Right ventricle myocardium inferior (tissue), 1 donor: Measurements from ENCODE around the gene GOLGA5. TPM values are rescaled to one million over a fixed set of nuclear protein-coding genes. Genes with fewer than 3 reads are reported as not detected.
"Not testable (repeated sequence)": the region's sequence is repeated elsewhere in the genome, so short reads cannot be mapped to it uniquely, and the experiment has no call there.

Source experiments
- ATAC-seq: fragments of 200-7000 bp; cut with Tn5 transposase; one replicate; pipeline ENCODE4 v1.9.1; 2020; ENCODE audit warnings: mild to moderate bottlenecking, moderate library complexity
- DNase-seq: peaks from one replicate; pipeline ENCODE4 v3.0.0; 2021; ENCODE audit errors: missing footprints
- intact Hi-C: fragments of 100-400 bp; cut with DNase I; formaldehyde crosslinking; loops from one replicate; pipeline ENCODE4 v1.11.0; 2022
- long read RNA-seq: library from polyadenylated mRNA; unstranded; transcript quantifications from one replicate; pipeline ENCODE4 v2.0.0, GENCODE V29; 2021
- total RNA-seq: library from RNA; stranded (reverse); fragmentation: NEBNext Ultra II Directional; extraction: Animal tissue kit (Norgen Biotek cat#: 25700); gene quantifications from one replicate; pipeline ENCODE4 v1.2.1, GENCODE V29; 2021
- donor health status: DM: no; HTN: yes; CAD: no; lungs with severe emphysema.

The GOLGA5 gene, protein sequence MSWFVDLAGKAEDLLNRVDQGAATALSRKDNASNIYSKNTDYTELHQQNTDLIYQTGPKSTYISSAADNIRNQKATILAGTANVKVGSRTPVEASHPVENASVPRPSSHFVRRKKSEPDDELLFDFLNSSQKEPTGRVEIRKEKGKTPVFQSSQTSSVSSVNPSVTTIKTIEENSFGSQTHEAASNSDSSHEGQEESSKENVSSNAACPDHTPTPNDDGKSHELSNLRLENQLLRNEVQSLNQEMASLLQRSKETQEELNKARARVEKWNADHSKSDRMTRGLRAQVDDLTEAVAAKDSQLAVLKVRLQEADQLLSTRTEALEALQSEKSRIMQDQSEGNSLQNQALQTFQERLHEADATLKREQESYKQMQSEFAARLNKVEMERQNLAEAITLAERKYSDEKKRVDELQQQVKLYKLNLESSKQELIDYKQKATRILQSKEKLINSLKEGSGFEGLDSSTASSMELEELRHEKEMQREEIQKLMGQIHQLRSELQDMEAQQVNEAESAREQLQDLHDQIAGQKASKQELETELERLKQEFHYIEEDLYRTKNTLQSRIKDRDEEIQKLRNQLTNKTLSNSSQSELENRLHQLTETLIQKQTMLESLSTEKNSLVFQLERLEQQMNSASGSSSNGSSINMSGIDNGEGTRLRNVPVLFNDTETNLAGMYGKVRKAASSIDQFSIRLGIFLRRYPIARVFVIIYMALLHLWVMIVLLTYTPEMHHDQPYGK
- total RNA-seq = 18.9 TPM
- long read RNA-seq, transcript GOLGA5-201 (13 exons, 2,969 nt) = major isoform, 18 of 22 reads
- long read RNA-seq, partial matches to known transcripts = 1 of 22 reads
- long read RNA-seq, other reads (novel, unspliced or antisense) = 3 of 22 reads

DNA sequence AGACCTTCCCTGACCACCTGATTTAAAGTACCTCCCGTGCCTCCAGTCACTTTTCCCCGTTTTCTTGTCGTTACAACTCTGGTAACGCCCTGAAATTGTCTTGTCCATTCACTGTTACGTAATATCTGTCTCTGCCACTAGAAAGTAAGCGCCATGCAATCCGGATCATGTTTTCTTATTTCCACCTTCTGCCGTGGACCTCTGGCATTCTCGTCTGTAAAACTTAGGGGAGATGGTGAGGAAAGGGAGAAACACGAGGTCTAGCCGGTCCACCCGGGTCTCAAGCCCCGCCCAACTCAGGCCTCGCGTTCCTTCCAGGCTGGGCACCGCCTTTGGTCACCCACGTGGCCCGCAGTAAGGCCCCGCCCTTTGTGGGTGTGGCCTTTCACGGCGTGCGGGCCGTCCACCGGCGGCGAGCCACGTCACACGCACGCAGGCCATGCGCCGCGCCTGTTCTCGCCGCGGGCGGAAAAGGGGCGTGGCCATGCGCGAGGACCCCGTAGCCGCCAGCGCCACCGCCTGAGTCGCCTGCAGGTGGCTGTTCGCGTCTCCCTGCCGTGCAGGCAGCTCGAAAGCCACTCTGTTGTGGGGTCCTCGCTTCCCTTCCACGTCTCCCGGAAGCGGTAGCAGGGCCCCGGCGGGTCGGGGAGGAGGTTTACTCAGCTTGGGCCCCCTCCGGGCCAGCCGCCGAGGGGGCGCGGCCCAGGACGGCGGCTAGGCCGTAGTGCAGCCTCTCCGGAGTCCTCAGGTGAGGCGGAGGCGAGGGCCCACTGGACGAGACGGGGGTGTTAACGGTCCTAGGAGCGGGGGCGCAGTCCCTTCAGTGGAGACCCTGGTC, at the start of gene GOLGA5:
TSS of gene GOLGA5 (plus strand) at position 597 of the 838 bp plus-strand sequence. CDS start 3,133 bp downstream, outside the sequence.
- DNase-seq (peak; percentile 99), ATAC-seq (peak; percentile 99)
- intact Hi-C loops = loop anchor here (5.0 to 10.0 kb wide), 2 partner anchors 47 to 669 kb away; partner anchors contain the start of genes CPSF2, LGMN and NDUFB1

- DNase-seq (no peak), ATAC-seq (no peak)
- intact Hi-C loops = loop anchor here (5.0 kb wide), 2 partner anchors 35 to 45 kb away; partner anchors contain the start of gene GOLGA5
These were observed 46.3 kb upstream of the GOLGA5 start for GRCh38 chr14:92747701-92748258.

DNA sequence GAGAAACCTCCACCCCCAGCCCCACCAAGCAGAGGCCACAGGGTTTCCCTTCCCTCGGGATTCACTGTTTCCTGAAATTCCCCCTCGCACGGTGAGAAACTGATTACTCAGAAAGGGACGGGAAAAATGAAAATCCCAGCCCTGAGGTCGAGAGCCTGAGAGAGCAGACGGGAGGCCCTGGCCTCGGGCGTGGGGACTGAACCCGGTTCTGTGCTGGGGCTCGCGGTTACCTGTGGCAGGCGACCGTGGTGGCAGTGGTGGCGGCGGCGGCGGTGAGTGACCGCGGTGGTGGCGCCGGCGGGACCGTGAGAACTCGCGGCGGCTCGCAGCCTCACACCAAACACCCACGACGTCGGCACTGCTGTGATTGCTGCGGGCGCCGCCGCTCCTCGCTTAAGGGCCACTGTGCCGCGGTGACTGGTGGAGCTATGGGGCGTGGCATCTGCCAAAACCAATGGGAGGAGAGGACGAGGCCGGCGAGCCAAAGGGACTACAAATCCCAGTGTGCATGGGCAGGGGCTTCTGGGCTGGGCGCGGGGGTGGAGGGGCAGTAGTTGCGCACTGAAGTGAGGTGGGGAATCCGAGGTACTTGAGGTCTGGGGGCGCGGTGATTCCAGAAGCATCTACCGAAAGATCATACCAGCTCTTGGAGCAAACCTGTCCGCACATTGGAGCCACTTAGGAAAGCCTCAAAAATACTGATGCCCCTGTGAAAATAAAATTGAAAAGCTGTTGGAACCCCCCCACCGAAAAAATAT, 45.7 kb upstream of the GOLGA5 start, which contains the start of gene LGMN:
TSS of gene LGMN (minus strand) at position 369 of the 758 bp plus-strand sequence. CDS start 15,841 bp downstream, outside the sequence.
- intact Hi-C loops = loop anchor here (5.0 kb wide), 2 partner anchors 36 to 44 kb away; partner anchors contain the start of gene GOLGA5
- ATAC-seq (peak; percentile 99), DNase-seq (peak; percentile 97)

- intact Hi-C loops, ATAC-seq, DNase-seq: not testable (repeated sequence)
These were observed 43.8 kb upstream of the GOLGA5 start for GRCh38 chr14:92750222-92750728.

DNA sequence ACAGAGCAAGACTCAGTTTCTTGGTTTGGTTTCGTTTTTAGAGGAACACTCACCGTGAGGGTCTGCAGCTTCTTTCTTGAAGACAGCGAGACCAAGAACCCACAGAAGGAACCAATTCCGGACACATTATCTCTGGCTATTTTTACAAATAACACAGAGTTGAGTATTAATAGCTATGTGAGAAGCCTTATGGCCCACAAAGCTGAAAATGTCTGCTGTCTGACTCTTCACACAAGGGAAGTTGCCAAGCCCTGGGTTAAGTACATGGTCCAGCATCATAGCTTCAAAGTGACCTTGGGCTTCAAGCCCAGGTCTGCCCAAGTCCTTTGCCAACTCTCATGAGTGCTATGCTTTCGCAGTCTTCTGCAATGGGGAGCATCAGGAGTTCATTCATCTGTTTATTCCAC, 43.1 kb upstream of the GOLGA5 start:
- ATAC-seq (peak; percentile 42), DNase-seq (no peak)
- intact Hi-C loops = no loop called here

- DNase-seq = no peak
- intact Hi-C loops = no loop called here
- ATAC-seq = no peak
These were observed 42.3 kb upstream of the GOLGA5 start for GRCh38 chr14:92751819-92752218.

- no peak for DNase-seq
- intact Hi-C loops = no loop called here
- no peak for ATAC-seq
These were observed 40.9 kb upstream of the GOLGA5 start for GRCh38 chr14:92753250-92753649.

- intact Hi-C loops = loop anchor here (5.0 kb wide), 1 partner anchor 1248 kb away; no protein-coding TSS in a partner anchor
- no peak for ATAC-seq
These were observed 39.1 kb upstream of the GOLGA5 start for GRCh38 chr14:92754966-92755365.

DNA sequence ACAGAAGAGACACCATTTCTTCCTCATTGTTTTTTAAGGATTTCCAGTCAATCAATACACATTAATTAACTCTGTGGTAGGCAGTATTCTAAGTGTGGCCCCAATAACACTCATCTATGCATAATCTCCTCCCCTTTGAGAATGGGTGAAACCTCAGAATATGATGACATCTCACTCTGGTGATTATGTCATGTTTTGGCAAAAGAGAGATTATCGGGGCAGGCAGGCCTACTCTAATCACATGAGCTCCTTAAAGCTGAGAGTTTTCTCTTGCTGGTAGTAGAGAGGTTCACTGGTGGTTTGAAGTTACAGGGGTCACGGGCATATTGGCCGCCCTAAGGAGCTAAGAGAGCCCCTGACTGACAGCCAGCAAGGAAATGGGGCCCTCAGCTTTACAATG, 38.6 kb upstream of the GOLGA5 start:
- DNase-seq (no peak), ATAC-seq (peak; percentile 56)
- intact Hi-C loops = loop anchor here (5.0 kb wide), 1 partner anchor 1248 kb away; no protein-coding TSS in a partner anchor

More at GRCh38 chr14:92754966-92755365, 39.1 kb upstream of the GOLGA5 start:
- no peak for DNase-seq

- no peak for DNase-seq
- intact Hi-C loops = loop anchor here (5.0 kb wide), 1 partner anchor 1249 kb away; no protein-coding TSS in a partner anchor
- ATAC-seq = no peak
These were observed 37.7 kb upstream of the GOLGA5 start for GRCh38 chr14:92756446-92756845.

DNA sequence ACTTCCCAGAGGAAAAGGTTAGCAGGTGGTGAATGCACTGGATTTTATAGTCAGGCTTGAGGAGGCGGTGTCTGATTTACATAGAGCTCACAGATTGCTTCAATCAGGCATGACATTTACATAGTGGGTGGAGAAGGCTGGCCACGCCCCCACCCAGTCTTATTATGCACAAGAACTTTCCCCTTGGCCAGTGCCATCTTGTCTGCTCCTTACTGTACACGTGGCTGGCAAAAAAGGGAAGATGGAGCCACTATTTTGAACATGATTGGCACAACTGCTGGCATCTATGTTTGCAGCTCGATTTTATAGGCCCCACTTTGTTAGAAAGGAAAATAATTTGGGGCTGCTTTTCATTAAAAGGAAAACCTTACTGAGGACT, 34.8 kb upstream of the GOLGA5 start:
- intact Hi-C loops = loop anchor here (5.0 kb wide), 1 partner anchor 1252 kb away; no protein-coding TSS in a partner anchor
- DNase-seq = no peak
- no peak for ATAC-seq

- DNase-seq (no peak), ATAC-seq (no peak)
- intact Hi-C loops = loop anchor here (5.0 kb wide), 1 partner anchor 1253 kb away; no protein-coding TSS in a partner anchor
These were observed 34.2 kb upstream of the GOLGA5 start for GRCh38 chr14:92759679-92760523.

DNA sequence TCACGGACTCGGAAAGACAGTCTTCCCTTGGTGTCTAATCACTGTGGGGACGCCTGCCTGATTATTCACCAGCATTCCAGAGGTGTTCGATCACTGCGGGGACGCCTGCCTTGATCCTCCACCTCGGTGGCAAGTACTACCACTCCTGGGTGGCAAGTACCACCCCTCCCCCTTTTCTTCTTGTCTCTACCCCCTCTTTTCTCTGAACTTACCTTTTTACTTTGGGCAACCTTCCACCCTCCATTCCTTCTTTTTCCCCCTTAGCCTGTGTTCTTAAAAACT, 33.6 kb upstream of the GOLGA5 start:
- intact Hi-C loops = no loop called here
- ATAC-seq = no peak
- DNase-seq = no peak

- DNase-seq, intact Hi-C loops: not testable (repeated sequence)
- peak; percentile 53 for ATAC-seq
These were observed 30.2 kb upstream of the GOLGA5 start for GRCh38 chr14:92763666-92764631.

DNA sequence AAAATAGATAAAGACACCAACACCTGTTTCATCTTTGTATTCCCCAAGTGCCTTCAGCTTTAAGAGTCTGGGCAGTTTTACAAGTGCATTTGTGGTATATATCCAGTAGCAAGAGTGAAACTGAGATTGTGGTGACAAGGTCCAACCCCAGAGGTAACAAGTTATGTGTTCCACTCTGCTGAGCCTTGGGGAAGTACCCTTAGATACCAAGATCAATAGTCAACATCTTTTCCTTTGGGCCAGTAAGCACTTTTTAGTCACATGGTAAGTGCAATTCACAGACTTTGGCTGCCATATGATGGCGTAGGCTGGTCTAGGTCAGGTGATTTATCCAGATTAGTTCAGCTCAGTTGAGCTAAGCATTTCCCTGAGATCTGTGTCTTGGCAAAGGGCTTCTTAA, 25.9 kb upstream of the GOLGA5 start:
- intact Hi-C loops, DNase-seq: not testable (repeated sequence)
- ATAC-seq = peak; percentile 56
